Ovary (tissue), 9 donors: Measurements from ENCODE around the gene WEE1. TPM values are rescaled to one million over a fixed set of nuclear protein-coding genes. Genes with fewer than 3 reads are reported as not detected.
A peak's percentile ranks its signal among the peaks of the same experiment; 100 is the strongest.

Experiments used
- DNase-seq, 5 donors: peaks; one replicate each; pipeline ENCODE4 v3.0.0-alpha.2; 2019 to 2020
- H3K27ac ChIP-seq, 2 donors: fragments of 200-600 bp; one replicate each; pipeline versions ENCODE4 v1.5.1 to v1.8.0; 2019 to 2022
- H3K27me3 ChIP-seq: fragments of 200-600 bp; one replicate; pipeline ENCODE4 v1.8.0; 2022
- H3K36me3 ChIP-seq: fragments of 200-600 bp; sonication (generic); one replicate; pipeline ENCODE4 v1.5.1; 2019
- H3K4me1 ChIP-seq: one replicate; pipeline ENCODE4 v1.8.1; 2013; ENCODE audit warnings: mild to moderate bottlenecking, moderate library complexity; ENCODE audit not compliant: insufficient read depth
- H3K4me3 ChIP-seq: fragments of 200-600 bp; sonication (generic); one replicate; pipeline ENCODE4 v1.5.1; 2017
- H3K9me3 ChIP-seq, 2 donors: fragments of 200-600 bp in 1 of 2; sonication (generic) in 1 of 2; one replicate each; pipeline versions ENCODE4 v1.5.1 to v1.8.1; 2013 to 2019; ENCODE audit warnings: mild to moderate bottlenecking in 1 of 2, moderate library complexity in 1 of 2
- EP300 ChIP-seq: sonication (generic); formaldehyde crosslinking; IDR thresholded peaks from one replicate; pipeline ENCODE4 v1.6.1; 2017; ENCODE audit warnings: antibody characterized with exemption
- POLR2A ChIP-seq: fragments of 450-650 bp; IDR thresholded peaks from one replicate; pipeline ENCODE4 v1.6.1; 2017; ENCODE audit warnings: antibody characterized with exemption, mild to moderate bottlenecking, moderate library complexity
- WGBS, 3 donors: extraction: QIAGEN DNeasy Blood & Tissue Kit in 1 of 3; methylation state at CpG; one replicate each; pipeline versions ENCODE4 v1.1.5 to v1.1.7; 2013 to 2017; 5-methylcytosine and 5-hydroxymethylcytosine counted together
- intact Hi-C, 4 donors: fragments of 100-400 bp; cut with DNase I; formaldehyde crosslinking; loops; one replicate each; pipeline versions ENCODE4 v1.11.0 to v1.15.1; 2022 to 2023
- polyA plus RNA-seq, 2 donors: library from polyadenylated mRNA; stranded (reverse); fragments of 200-250 nt in 1 of 2; fragments of 350-450 nt in 1 of 2; fragmentation: Illumina TruSeq in 1 of 2; extraction: RNeasy Lipid Tissue Mini Kit (QIAGEN cat#74804) in 1 of 2; gene quantifications; one replicate each; pipeline ENCODE4 v1.2.3, GENCODE V29; 2013 to 2014
- total RNA-seq, 7 donors: library from RNA; depleted of rRNA in 2 of 7; stranded (reverse); fragments of >200 nt in 2 of 7; fragmentation: NEBNext Ultra II Directional in 3 of 7; extraction: Animal tissue kit (Norgen Biotek cat#: 25700) in 3 of 7; gene quantifications; one replicate each; pipeline versions ENCODE4 v1.1.0 to v1.2.4, GENCODE V29; 2016 to 2023
- TF ChIP-seq, protein P1 (sequence below), 3 donors: fragments of 450-650 bp in 2 of 3; fragments of 200-600 bp in 1 of 3; IDR thresholded peaks; one replicate each; pipeline versions ENCODE4 v1.5.1 to v1.8.0; 2016 to 2022; ENCODE audit warnings: antibody characterized with exemption in 3 of 3, mild to moderate bottlenecking in 1 of 3
- donor health status: DM: no; HTN: no; CAD: no; lungs with moderate emphysema.
- donor health status: DM: no; HTN: no; CAD: no.
- donor health status: Bipolar disorder and iron deficiency.
- donor health status: DM: yes; HTN: yes; CAD: no.
- donor health status: DM: no; HTN: no; CAD: no.
- donor health status: DM: yes; HTN: yes; CAD: no.

The WEE1 gene
- total and polyA plus RNA-seq, 9 donors: 10.5 to 55.4 (median 21.6) TPM

DNA sequence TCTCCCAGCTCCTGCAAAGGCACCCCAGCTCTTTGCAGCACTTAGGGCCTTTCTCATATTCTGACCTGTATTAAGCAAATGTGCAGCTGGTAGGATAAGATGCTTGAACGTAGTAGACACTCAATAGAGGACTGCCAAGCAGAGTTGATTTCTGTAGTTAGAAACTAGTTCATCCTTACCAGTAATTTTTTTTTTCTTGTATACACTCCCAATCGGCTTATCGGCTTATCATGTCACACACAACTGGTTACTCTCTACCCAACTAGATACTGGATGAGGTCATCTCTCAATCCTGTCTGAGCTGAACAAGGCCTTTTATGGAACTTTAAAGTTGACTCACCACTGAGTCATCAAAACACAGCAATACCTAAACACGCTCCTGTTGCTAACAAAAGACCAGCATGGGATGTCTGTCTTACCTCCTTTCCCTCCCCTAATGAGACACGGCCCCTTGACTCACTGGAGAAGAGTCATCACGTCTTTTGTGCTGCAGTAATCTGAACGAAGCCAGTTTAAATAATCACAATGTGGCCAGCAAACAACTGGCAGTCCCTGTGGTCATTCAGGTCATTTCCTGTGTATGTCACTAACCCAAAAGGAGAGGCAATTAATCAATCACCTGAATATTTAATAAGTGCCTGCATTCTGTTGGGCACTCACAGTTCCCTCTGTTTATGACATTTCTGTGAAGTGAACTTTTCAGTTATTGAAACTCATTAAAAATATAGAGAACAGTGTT lies 7.5 kb upstream of the WEE1 start:
- Histone ChIP-seq H3K4me1 (peaks cover 9% of the 10 kb centered on the region), H3K9me3 (no peaks in the 10 kb centered on the region), H3K36me3 (no peaks in the 10 kb centered on the region), H3K27me3 (no peaks in the 10 kb centered on the region), H3K27ac (peak overlapping the region; percentile 46 to 62), H3K4me3 (no peak overlapping the region)
- intact Hi-C loops: loop anchor here in 1 of 4 donors (5.0 kb wide), 1 partner anchor 726 kb away; the partner anchor contains the start of gene SBF2
- 3 to 5% (median 5%) methylated on average over 7 of the region's 7 CpGs for WGBS, 3 donors
- peak; percentile 70 for TF ChIP-seq EP300
- no peak for TF ChIP-seq POLR2A
- TF ChIP-seq, protein P1, sequence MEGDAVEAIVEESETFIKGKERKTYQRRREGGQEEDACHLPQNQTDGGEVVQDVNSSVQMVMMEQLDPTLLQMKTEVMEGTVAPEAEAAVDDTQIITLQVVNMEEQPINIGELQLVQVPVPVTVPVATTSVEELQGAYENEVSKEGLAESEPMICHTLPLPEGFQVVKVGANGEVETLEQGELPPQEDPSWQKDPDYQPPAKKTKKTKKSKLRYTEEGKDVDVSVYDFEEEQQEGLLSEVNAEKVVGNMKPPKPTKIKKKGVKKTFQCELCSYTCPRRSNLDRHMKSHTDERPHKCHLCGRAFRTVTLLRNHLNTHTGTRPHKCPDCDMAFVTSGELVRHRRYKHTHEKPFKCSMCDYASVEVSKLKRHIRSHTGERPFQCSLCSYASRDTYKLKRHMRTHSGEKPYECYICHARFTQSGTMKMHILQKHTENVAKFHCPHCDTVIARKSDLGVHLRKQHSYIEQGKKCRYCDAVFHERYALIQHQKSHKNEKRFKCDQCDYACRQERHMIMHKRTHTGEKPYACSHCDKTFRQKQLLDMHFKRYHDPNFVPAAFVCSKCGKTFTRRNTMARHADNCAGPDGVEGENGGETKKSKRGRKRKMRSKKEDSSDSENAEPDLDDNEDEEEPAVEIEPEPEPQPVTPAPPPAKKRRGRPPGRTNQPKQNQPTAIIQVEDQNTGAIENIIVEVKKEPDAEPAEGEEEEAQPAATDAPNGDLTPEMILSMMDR (IDR thresholded peaks at IDR 0.05): no peak
- peak in 3 of 5 donors; percentile 42 to 82 (median 56) for DNase-seq

DNA sequence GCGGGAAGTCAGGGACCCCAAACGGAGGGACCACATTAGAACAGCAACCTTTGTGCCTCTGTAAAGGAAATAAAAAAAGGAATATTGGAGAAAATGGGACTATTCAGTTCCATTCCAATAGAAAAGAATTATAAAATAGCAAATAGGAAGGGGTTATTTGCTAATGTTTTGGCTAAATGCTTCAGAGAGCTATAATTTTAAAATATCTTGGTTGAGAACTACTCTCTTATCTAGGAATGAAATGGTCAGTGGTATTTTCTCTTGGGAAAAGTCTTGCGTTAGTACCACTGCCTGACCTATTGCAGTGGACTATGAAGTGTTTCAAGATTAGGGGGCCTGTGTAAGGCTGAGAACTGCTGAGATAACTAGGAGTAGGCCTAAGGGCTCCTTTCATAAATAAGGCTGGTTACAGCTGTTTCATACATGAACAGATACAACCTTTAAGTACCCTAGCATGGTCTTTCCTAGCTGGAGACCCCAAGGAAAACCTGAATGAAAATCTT lies 6.9 kb upstream of the WEE1 start:
- no peaks in the 10 kb centered on the region for H3K9me3 ChIP-seq
- 32 to 40% (median 34%) methylated on average over 3 of the region's 3 CpGs for WGBS, 3 donors
- H3K27me3 ChIP-seq: no peaks in the 10 kb centered on the region
- intact Hi-C loops: loop anchor here in 1 of 4 donors (5.0 kb wide), 1 partner anchor 726 kb away; the partner anchor contains the start of gene SBF2
- no peaks in the 10 kb centered on the region for H3K36me3 ChIP-seq
- H3K27ac ChIP-seq: peak overlapping the region; percentile 46 to 62
- peak in 1 of 5 donors; percentile 54 for DNase-seq
- TF ChIP-seq, protein P1 (IDR thresholded peaks at IDR 0.05): no peak
- TF ChIP-seq POLR2A (no peak), EP300 (no peak)
- H3K4me1 ChIP-seq: peaks cover 9% of the 10 kb centered on the region
- no peak overlapping the region for H3K4me3 ChIP-seq

DNA sequence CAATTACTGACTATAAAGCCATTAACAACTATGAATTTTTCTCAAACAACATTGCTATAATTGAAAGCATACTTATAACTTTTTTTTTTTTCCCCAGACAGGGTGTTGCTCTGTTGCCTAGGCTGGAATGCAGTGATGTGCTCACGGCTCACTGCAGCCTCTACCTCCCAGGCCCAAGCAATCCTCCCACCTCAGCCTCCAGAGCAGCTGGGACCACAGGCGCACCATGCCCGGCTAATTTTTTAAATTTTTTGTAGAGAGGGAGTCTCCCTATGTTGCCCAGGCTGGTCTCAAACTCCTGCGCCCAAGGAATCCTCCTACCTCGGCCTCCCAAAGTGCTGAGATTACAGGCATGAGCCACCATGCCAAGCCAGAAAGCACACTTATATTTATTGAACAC lies 6.1 kb upstream of the WEE1 start:
- Histone ChIP-seq H3K36me3 (no peaks in the 10 kb centered on the region), H3K27me3 (no peaks in the 10 kb centered on the region), H3K4me1 (peaks cover 9% of the 10 kb centered on the region), H3K27ac (peak overlapping the region in 1 of 2 donors; percentile 62), H3K4me3 (no peak overlapping the region), H3K9me3 (no peaks in the 10 kb centered on the region)
- TF ChIP-seq EP300 (no peak), POLR2A (no peak)
- TF ChIP-seq, protein P1 (IDR thresholded peaks at IDR 0.05): no peak
- DNase-seq: no peak
- WGBS, 3 donors: 78 to 85% (median 84%) methylated on average over 5 of the region's 5 CpGs
- intact Hi-C loops: loop anchor here in 1 of 4 donors (5.0 kb wide), 1 partner anchor 725 kb away; the partner anchor contains the start of gene SBF2

DNA sequence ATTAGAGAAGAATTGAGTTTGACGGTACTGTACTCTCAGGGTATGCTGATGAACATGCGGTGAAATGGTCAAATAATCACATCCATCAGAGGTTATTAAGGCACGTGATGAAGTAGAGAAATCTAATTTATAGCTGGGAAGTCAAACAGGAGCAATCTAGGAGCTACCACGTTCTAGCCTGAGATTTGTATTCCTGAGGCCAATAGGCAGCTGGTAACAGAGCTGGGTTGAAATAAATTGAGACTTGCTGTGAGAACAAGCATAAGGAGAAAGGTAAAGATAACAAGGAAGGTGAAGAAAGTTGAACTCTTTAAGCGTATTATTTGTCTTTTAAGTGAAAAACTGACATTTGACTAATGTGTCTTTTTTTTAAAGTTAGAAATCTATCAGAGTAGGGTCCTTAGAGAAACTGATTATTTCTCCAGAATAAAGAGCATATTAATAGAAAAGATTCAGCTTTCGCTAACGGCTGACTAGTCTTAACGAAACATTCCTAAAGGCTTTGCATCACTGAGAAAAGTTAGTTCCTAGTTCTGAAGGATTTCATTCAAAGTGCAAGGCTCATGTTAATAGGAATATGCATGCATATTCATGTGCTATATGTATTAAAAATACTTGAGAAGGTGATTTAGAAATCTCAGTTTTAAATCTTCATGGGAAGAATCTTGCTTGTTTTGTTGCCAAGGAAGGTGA lies 5.2 kb upstream of the WEE1 start:
- intact Hi-C loops: loop anchor here in 1 of 4 donors (5.0 kb wide), 1 partner anchor 724 kb away; the partner anchor contains the start of gene SBF2
- H3K4me1 ChIP-seq: peaks cover 9% of the 10 kb centered on the region
- no peaks in the 10 kb centered on the region for H3K36me3 ChIP-seq
- no peaks in the 10 kb centered on the region for H3K27me3 ChIP-seq
- H3K9me3 ChIP-seq: no peaks in the 10 kb centered on the region
- DNase-seq: no peak
- H3K4me3 ChIP-seq: no peak overlapping the region
- WGBS, 3 donors: 47 to 49% (median 47%) methylated on average over 8 of the region's 8 CpGs
- no peak for TF ChIP-seq EP300
- TF ChIP-seq POLR2A: no peak
- TF ChIP-seq, protein P1 (IDR thresholded peaks at IDR 0.05): no peak
- peak overlapping the region in 1 of 2 donors; percentile 62 for H3K27ac ChIP-seq
